22Rv1 (cell line): ENCODE measurements around the gene CRYZL1.

ENCODE experiments used
- H3K27ac ChIP-seq: fragments of 450-650 bp; 2 replicates; pipeline ENCODE4 v1.5.1; 2017
- ZFX ChIP-seq: fragments of 450-650 bp; IDR thresholded peaks from 2 replicates; pipeline ENCODE4 v1.6.1; 2017; ENCODE audit warnings: antibody characterized with exemption, borderline replicate concordance
- TF ChIP-seq, protein P1 (sequence below): fragments of 450-650 bp; IDR thresholded peaks from 2 replicates; pipeline ENCODE4 v1.5.1; 2017; ENCODE audit warnings: mild to moderate bottlenecking

The CRYZL1 gene

DNA sequence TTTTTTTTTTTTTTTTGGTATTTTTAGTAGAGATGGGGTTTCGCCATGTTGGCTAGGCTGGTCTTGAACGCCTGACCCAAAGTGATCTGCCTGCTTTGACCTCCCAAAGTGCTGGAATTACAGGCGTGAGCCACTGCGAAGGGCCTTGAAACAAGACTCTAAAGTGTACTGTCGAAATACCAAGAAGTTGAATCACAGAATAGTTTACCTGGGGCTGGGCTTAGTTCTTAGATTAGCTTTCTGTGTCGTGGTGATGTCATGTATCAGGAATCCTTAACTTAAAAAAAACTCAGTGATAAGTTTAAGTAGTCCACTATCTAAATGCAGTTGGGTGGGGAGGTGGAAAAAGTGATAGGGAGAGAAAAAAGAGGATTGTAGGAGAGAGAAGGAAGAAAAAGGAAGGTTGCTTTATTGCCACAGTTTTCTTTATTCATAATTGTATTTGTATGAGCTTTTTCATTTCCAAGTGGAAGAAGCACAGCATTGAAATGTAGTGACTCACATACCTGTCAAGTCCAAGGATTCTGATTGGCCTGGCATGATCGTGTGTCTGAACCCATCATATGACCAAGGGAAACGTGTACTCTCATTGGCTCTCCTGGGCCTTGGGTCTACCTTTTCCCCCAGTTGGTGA lies 14.2 kb upstream of the CRYZL1 start:
- no peak for TF ChIP-seq ZFX
- TF ChIP-seq, protein P1, sequence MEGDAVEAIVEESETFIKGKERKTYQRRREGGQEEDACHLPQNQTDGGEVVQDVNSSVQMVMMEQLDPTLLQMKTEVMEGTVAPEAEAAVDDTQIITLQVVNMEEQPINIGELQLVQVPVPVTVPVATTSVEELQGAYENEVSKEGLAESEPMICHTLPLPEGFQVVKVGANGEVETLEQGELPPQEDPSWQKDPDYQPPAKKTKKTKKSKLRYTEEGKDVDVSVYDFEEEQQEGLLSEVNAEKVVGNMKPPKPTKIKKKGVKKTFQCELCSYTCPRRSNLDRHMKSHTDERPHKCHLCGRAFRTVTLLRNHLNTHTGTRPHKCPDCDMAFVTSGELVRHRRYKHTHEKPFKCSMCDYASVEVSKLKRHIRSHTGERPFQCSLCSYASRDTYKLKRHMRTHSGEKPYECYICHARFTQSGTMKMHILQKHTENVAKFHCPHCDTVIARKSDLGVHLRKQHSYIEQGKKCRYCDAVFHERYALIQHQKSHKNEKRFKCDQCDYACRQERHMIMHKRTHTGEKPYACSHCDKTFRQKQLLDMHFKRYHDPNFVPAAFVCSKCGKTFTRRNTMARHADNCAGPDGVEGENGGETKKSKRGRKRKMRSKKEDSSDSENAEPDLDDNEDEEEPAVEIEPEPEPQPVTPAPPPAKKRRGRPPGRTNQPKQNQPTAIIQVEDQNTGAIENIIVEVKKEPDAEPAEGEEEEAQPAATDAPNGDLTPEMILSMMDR: no peak
- H3K27ac ChIP-seq: peak overlapping the region; percentile 30; the same call in 1 of the 2 replicates

GRCh38 chr21:33654412-33654811 lies 12.9 kb upstream of the CRYZL1 start:
- no peak for TF ChIP-seq ZFX
- TF ChIP-seq, protein P1: no peak
- no peak overlapping the region for H3K27ac ChIP-seq

GRCh38 chr21:33651965-33652680 lies 10.6 kb upstream of the CRYZL1 start:
- no peak for TF ChIP-seq ZFX
- H3K27ac ChIP-seq: no peak overlapping the region

DNA sequence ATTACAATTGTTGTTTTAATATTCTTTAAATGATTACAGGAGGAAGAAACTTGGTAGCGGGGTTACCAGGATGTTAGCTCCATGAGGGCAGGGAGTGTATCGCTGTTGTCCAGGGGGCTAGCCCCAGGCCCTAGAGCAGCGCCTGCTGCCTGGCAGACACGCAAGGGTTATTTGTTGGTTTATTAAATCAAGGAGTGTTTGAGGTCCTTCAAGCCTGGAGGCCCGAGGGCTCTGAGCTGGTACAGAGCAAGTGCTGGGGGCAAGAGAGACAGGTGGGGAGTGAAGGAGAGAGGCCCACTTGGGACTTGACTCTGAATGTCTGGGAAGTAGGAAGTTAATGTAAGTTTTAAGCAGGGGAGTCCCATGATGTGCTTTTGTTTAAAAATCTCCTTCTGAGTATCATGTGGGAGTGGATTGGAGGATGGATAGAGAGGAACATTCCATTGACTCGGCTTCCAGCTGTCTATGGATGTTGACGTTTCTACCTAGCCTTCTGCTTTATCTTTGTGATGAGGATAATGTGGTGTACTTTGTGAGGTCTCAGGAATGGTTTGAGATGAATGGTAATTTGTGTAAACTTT lies 9.5 kb upstream of the CRYZL1 start:
- TF ChIP-seq, protein P1: no peak
- no peak for TF ChIP-seq ZFX
- no peak overlapping the region for H3K27ac ChIP-seq

- H3K27ac ChIP-seq: no peak overlapping the region
- TF ChIP-seq ZFX: no peak
- TF ChIP-seq, protein P1: no peak
Observed at GRCh38 chr21:33650230-33650629, 8.7 kb upstream of the CRYZL1 start.

GRCh38 chr21:33648555-33648954 lies 7.0 kb upstream of the CRYZL1 start:
- no peak for TF ChIP-seq ZFX
- TF ChIP-seq, protein P1: no peak
- no peak overlapping the region for H3K27ac ChIP-seq

DNA sequence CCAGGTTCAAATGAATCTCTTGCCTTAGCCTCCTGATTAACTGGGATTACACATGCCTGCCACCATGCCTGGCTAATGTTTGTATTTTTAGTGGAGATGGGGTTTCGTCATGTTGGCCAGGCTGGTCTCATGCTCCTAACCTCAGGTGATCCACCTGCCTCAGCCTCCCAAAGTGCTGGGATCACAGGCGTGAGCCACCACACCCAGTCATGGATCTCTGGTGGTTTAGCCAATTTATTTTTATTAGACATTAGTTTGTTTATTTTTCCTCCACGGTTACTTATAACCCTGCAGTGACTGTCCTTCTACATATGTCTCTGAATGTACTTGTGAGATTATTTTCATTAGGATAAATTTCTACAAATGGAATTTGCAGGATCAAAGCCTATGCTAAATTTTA lies 6.0 kb upstream of the CRYZL1 start:
- TF ChIP-seq ZFX: no peak
- TF ChIP-seq, protein P1: no peak
- no peak overlapping the region for H3K27ac ChIP-seq
